HG03565 (cell line): ENCODE measurements around the gene RILP.

ENCODE experiments used
- ATAC-seq: cut with Tn5 transposase; IDR thresholded peaks from one replicate; pipeline ENCODE4 v1.9.1; 2021; ENCODE audit warnings: mild to moderate bottlenecking, moderate library complexity; ENCODE audit not compliant: unreplicated experiment

The RILP gene

GRCh38 chr17:1605681-1606351 lies 43.9 kb downstream of the RILP start:
- ATAC-seq, result no peak

- no peak for ATAC-seq
These were observed 44.7 kb downstream of the RILP start for GRCh38 chr17:1604831-1605528.

GRCh38 chr17:1601571-1601970 lies 48.1 kb downstream of the RILP start:
- ATAC-seq, result no peak

GRCh38 chr17:1598399-1599095 lies 51.1 kb downstream of the RILP start:
- ATAC-seq, result no peak

- ATAC-seq, result no peak
These were observed 51.8 kb downstream of the RILP start for GRCh38 chr17:1597861-1598342.
